ENCODE measurements around the gene STK33.

STK33 gene

DNA sequence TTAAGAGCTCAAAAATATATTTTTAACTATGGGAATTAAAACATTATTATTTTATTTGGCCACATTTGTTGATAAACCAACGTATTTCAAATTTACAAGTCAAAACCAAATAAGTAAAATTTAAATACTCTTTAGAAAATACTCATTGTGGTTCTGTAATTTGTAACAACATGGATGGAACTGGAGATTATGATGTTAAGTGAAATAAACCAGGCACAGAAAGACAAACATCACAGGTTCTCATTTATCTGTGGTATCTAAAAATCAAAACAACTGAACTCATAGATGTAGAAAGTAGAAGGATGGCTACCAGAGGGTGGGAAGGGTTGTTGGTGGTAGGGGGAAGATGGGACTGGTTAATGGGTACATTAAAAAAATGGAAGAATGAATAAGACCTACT, 50.8 kb downstream of the STK33 start:
- Histone ChIP-seq H3K79me2 (ENCODE audit: insufficient read depth, low read length) (no peaks in the 10 kb centered on the region), H3K9me3 (ENCODE audit: low read length) (no peaks in the 10 kb centered on the region), H3K27me3 (ENCODE audit: insufficient read depth, low read length) (no peaks in the 10 kb centered on the region), H3K36me3 (ENCODE audit: insufficient read depth, low read length) (no peaks in the 10 kb centered on the region), H2AFZ (ENCODE audit: low read length) (no peak overlapping the region), H3K9ac (ENCODE audit: low read length) (no peak overlapping the region), H3K27ac (ENCODE audit: low read depth, low read length, poor library complexity, severe bottlenecking) (no peak overlapping the region), H4K20me1 (ENCODE audit: insufficient read depth, low read length) (no peaks in the 10 kb centered on the region), H3K9me2 (ENCODE audit: low read depth, low read length) (no peaks in the 10 kb centered on the region), H3K4me2 (ENCODE audit: low read length) (no peak overlapping the region), H3F3A (ENCODE audit: insufficient read depth, low read length) (no peaks in the 10 kb centered on the region), H3K4me1 (ENCODE audit: insufficient read depth, low read length, severe bottlenecking) (no peaks in the 10 kb centered on the region), H3K4me3 (ENCODE audit: low read depth, low read length, poor library complexity, severe bottlenecking) (no peak overlapping the region)
- TF ChIP-seq, protein P1, sequence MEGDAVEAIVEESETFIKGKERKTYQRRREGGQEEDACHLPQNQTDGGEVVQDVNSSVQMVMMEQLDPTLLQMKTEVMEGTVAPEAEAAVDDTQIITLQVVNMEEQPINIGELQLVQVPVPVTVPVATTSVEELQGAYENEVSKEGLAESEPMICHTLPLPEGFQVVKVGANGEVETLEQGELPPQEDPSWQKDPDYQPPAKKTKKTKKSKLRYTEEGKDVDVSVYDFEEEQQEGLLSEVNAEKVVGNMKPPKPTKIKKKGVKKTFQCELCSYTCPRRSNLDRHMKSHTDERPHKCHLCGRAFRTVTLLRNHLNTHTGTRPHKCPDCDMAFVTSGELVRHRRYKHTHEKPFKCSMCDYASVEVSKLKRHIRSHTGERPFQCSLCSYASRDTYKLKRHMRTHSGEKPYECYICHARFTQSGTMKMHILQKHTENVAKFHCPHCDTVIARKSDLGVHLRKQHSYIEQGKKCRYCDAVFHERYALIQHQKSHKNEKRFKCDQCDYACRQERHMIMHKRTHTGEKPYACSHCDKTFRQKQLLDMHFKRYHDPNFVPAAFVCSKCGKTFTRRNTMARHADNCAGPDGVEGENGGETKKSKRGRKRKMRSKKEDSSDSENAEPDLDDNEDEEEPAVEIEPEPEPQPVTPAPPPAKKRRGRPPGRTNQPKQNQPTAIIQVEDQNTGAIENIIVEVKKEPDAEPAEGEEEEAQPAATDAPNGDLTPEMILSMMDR (IDR thresholded peaks at IDR 0.05; ENCODE audit: low read length) = no peak
- TF ChIP-seq EZH2 (IDR thresholded peaks at IDR 0.05; ENCODE audit: borderline replicate concordance, low read length) = no peak

DNA sequence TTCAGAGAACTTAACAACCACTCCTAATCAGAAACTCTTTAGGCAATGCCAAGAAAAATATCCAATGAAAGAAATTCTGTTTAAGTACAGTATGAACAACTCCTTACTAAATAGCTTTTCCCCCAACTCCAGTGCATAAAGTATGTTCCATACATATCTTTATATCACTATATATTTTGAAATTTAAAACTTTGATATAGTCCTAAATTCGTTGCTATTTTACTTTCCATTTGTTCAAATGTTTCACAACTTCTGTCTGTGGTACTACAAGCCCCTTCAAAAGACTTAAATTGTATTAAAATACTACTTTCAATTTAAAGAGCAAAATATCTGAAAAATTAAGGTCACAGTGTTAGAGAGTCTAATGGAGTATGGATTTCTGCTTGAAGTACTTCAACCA, 52.6 kb downstream of the STK33 start:
- Histone ChIP-seq H3K27ac (ENCODE audit: low read depth, low read length, poor library complexity, severe bottlenecking) (no peak overlapping the region), H3F3A (ENCODE audit: insufficient read depth, low read length) (no peaks in the 10 kb centered on the region), H3K9me2 (ENCODE audit: low read depth, low read length) (no peaks in the 10 kb centered on the region), H3K4me3 (ENCODE audit: low read depth, low read length, poor library complexity, severe bottlenecking) (no peak overlapping the region), H3K9me3 (ENCODE audit: low read length) (no peaks in the 10 kb centered on the region), H4K20me1 (ENCODE audit: insufficient read depth, low read length) (no peaks in the 10 kb centered on the region), H3K36me3 (ENCODE audit: insufficient read depth, low read length) (no peaks in the 10 kb centered on the region), H3K4me1 (ENCODE audit: insufficient read depth, low read length, severe bottlenecking) (no peaks in the 10 kb centered on the region), H3K79me2 (ENCODE audit: insufficient read depth, low read length) (no peaks in the 10 kb centered on the region), H3K9ac (ENCODE audit: low read length) (no peak overlapping the region), H2AFZ (ENCODE audit: low read length) (no peak overlapping the region), H3K4me2 (ENCODE audit: low read length) (no peak overlapping the region), H3K27me3 (ENCODE audit: insufficient read depth, low read length) (no peaks in the 10 kb centered on the region)
- TF ChIP-seq, protein P1 (IDR thresholded peaks at IDR 0.05; ENCODE audit: low read length) = no peak
- TF ChIP-seq EZH2 (IDR thresholded peaks at IDR 0.05; ENCODE audit: borderline replicate concordance, low read length) = no peak

DNA sequence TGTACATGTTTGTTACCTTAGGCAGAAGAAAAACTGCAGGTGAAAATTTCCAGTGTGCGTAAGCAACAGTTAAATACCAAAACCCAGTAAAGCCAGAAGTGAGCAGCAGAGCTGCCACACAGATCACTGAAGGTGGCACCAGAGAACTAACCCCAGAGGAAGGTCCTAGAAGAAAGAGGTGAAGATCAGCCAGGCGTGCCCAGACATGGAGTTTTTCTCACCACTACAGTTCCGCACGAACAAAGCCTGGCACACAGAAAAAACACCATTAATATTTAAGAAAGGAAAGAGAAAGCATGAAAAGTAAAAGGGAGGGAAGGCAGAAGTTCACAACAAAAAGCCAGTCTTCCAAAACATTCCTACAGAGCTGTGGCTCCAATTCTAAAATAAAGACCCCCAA, 60.7 kb downstream of the STK33 start:
- TF ChIP-seq, protein P1 (IDR thresholded peaks at IDR 0.05; ENCODE audit: low read length) = no peak; the same call in 1 of the 2 replicates
- TF ChIP-seq EZH2 (IDR thresholded peaks at IDR 0.05; ENCODE audit: borderline replicate concordance, low read length) = no peak
- Histone ChIP-seq H3K4me2 (ENCODE audit: low read length) (no peak overlapping the region), H3K27me3 (ENCODE audit: insufficient read depth, low read length) (no peaks in the 10 kb centered on the region), H3K36me3 (ENCODE audit: insufficient read depth, low read length) (no peaks in the 10 kb centered on the region), H3K4me3 (ENCODE audit: low read depth, low read length, poor library complexity, severe bottlenecking) (no peak overlapping the region), H3K4me1 (ENCODE audit: insufficient read depth, low read length, severe bottlenecking) (no peaks in the 10 kb centered on the region), H3K27ac (ENCODE audit: low read depth, low read length, poor library complexity, severe bottlenecking) (no peak overlapping the region), H3K9me3 (ENCODE audit: low read length) (no peaks in the 10 kb centered on the region), H4K20me1 (ENCODE audit: insufficient read depth, low read length) (no peaks in the 10 kb centered on the region), H3K9me2 (ENCODE audit: low read depth, low read length) (no peaks in the 10 kb centered on the region), H3K79me2 (ENCODE audit: insufficient read depth, low read length) (no peaks in the 10 kb centered on the region), H3K9ac (ENCODE audit: low read length) (no peak overlapping the region), H2AFZ (ENCODE audit: low read length) (no peak overlapping the region), H3F3A (ENCODE audit: insufficient read depth, low read length) (no peaks in the 10 kb centered on the region)
